ENCODE data around the gene UNC13A. TPM values are rescaled to one million over a fixed set of nuclear protein-coding genes. Genes with fewer than 3 reads are reported as not detected.
A peak's percentile ranks its signal among the peaks of the same experiment; 100 is the strongest.
"Not testable (repeated sequence)": the region's sequence is repeated elsewhere in the genome, so short reads cannot be mapped to it uniquely, and the experiment has no call there.

The UNC13A gene
- total RNA-seq, 1 donor from 2014 or later = 1.2 TPM

DNA sequence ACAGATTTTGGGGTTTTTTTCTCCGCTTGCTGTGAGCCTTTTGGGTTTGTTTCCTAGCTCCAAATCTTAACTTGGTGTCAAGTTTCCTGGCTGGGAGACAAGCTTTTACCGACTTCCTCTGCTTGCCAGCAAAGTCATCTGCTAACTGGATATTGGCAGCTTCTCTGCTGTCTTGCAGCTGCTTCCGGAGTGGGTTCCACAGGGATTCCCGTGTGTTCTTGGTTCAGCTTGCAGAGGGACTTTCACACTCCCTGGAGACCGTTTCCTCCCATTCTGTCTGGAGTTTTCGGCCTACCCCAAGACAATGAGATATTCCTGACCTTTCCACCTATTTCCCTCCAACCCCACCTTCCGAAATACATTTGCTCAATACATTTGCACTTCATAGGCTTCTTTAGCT, 134.9 kb downstream of the UNC13A start:
- DNase-seq (ENCODE audit: low read depth) (peak; percentile 91), FAIRE-seq (no peak)
- Histone ChIP-seq H3K79me2 (ENCODE audit: insufficient read depth, low read length) (peaks cover 23% of the 10 kb centered on the region), H3K36me3 (ENCODE audit: insufficient read depth, low read length) (peaks cover 2% of the 10 kb centered on the region), H3K9ac (ENCODE audit: low read length) (peak overlapping the region; percentile 17), H2AFZ (ENCODE audit: low read depth, low read length) (peak overlapping the region; percentile 15), H3K4me1 (ENCODE audit: insufficient read depth, low read length) (peaks cover 4% of the 10 kb centered on the region), H3K9me3 (ENCODE audit: insufficient read depth, low read depth, low read length) (no peaks in the 10 kb centered on the region), H3K4me2 (ENCODE audit: low read length) (peak overlapping the region; percentile 40), H3K27ac (ENCODE audit: low read depth, low read length) (no peak overlapping the region), H3K27me3 (ENCODE audit: insufficient read depth, low read length) (no peaks in the 10 kb centered on the region), H4K20me1 (ENCODE audit: insufficient read depth, low read length) (no peaks in the 10 kb centered on the region), H3K4me3 (ENCODE audit: insufficient read depth, low read depth, low read length) (no peak overlapping the region)
- Mint-ChIP-seq H3K36me3 (ENCODE audit: low read depth, unreplicated experiment) (no peaks in the 10 kb centered on the region), H3K27ac (ENCODE audit: unreplicated experiment) (peak overlapping the region; percentile 72), H3K4me1 (ENCODE audit: low read depth, unreplicated experiment) (peaks cover 5% of the 10 kb centered on the region), H3K9me3 (ENCODE audit: unreplicated experiment) (no peaks in the 10 kb centered on the region), H3K4me3 (ENCODE audit: unreplicated experiment) (no peak overlapping the region), H3K27me3 (ENCODE audit: low read depth, unreplicated experiment) (peaks cover 6% of the 10 kb centered on the region)
- no peak for TF ChIP-seq EZH2 (IDR thresholded peaks at IDR 0.05; ENCODE audit: insufficient read depth, low read length)
- TF ChIP-seq, protein P1, sequence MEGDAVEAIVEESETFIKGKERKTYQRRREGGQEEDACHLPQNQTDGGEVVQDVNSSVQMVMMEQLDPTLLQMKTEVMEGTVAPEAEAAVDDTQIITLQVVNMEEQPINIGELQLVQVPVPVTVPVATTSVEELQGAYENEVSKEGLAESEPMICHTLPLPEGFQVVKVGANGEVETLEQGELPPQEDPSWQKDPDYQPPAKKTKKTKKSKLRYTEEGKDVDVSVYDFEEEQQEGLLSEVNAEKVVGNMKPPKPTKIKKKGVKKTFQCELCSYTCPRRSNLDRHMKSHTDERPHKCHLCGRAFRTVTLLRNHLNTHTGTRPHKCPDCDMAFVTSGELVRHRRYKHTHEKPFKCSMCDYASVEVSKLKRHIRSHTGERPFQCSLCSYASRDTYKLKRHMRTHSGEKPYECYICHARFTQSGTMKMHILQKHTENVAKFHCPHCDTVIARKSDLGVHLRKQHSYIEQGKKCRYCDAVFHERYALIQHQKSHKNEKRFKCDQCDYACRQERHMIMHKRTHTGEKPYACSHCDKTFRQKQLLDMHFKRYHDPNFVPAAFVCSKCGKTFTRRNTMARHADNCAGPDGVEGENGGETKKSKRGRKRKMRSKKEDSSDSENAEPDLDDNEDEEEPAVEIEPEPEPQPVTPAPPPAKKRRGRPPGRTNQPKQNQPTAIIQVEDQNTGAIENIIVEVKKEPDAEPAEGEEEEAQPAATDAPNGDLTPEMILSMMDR (IDR thresholded peaks at IDR 0.05; ENCODE audit: insufficient read depth, low read depth, low read length) = no peak

DNA sequence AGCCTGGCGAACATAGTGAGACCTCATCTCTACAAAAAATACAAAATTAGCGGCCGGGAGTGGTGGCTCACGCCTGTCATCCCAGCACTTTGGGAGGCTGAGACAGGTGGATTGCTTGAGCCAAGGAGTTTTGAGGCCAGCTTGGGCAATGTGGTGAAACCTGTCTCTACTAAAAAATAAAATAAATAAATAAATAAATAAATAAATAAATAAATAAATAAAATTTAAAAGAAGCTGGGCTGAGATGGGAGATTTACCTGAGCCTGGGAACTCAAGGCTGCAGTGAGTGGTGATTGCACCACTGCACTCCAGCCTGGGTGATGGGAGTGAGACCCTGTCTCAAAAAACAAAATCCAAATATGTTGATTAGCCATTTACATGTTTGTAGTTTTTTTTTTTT, 135.4 kb downstream of the UNC13A start:
- H3K79me2 ChIP-seq (ENCODE audit: insufficient read depth, low read length) = peaks cover 22% of the 10 kb centered on the region
- not testable (repeated sequence) for H3K4me3 Mint-ChIP-seq (ENCODE audit: unreplicated experiment); DNase-seq (ENCODE audit: low read depth); H3K4me3 ChIP-seq (ENCODE audit: insufficient read depth, low read depth, low read length); H3K9me3 Mint-ChIP-seq (ENCODE audit: unreplicated experiment); H3K36me3 ChIP-seq (ENCODE audit: insufficient read depth, low read length); H3K36me3 Mint-ChIP-seq (ENCODE audit: low read depth, unreplicated experiment); H3K9ac ChIP-seq (ENCODE audit: low read length); H4K20me1 ChIP-seq (ENCODE audit: insufficient read depth, low read length); H3K4me1 Mint-ChIP-seq (ENCODE audit: low read depth, unreplicated experiment); H3K9me3 ChIP-seq (ENCODE audit: insufficient read depth, low read depth, low read length); H3K27me3 ChIP-seq (ENCODE audit: insufficient read depth, low read length); H3K27ac Mint-ChIP-seq (ENCODE audit: unreplicated experiment); H3K4me1 ChIP-seq (ENCODE audit: insufficient read depth, low read length); H2AFZ ChIP-seq (ENCODE audit: low read depth, low read length); FAIRE-seq; H3K27ac ChIP-seq (ENCODE audit: low read depth, low read length)
- peaks cover 12% of the 10 kb centered on the region for H3K27me3 Mint-ChIP-seq (ENCODE audit: low read depth, unreplicated experiment)
- peak overlapping the region; percentile 40 for H3K4me2 ChIP-seq (ENCODE audit: low read length)

Other genes with a start within 250 kb of the UNC13A start
- gene TMEM221, start 239.7 kb downstream of the UNC13A start, total RNA-seq = 0.19 and 0.23 TPM in 2 replicates
- gene NXNL1, start 227.4 kb downstream of the UNC13A start, total RNA-seq = not detected in 2 replicates
- gene SLC27A1, start 217.8 kb downstream of the UNC13A start, total RNA-seq = 9.5 and 10.5 TPM in 2 replicates
- 102 and 109 TPM in 2 replicates for gene PGLS, start 176.7 kb downstream of the UNC13A start, total RNA-seq
- 137 and 152 TPM in 2 replicates for gene COLGALT1, start 132.7 kb downstream of the UNC13A start, total RNA-seq
- gene MAP1S, start 31.1 kb upstream of the UNC13A start, total RNA-seq = 72.3 and 82.2 TPM in 2 replicates
- gene FCHO1, start 63.1 kb upstream of the UNC13A start, total RNA-seq = 1.7 and 2.0 TPM in 2 replicates
- 0.36 TPM in 1 of 2 replicates, not detected in the other for gene B3GNT3, start 106.8 kb upstream of the UNC13A start, total RNA-seq
- gene INSL3, start 133.2 kb upstream of the UNC13A start, total RNA-seq = not detected in 2 replicates
- gene JAK3, start 159.6 kb upstream of the UNC13A start, total RNA-seq = 1.00 and 1.8 TPM in 2 replicates
- 1,839 and 1,909 TPM in 2 replicates for gene RPL18A, start 171.6 kb upstream of the UNC13A start, total RNA-seq
- not detected in 2 replicates for gene SLC5A5, start 183.6 kb upstream of the UNC13A start, total RNA-seq
- 91.0 and 97.3 TPM in 2 replicates for gene CCDC124, start 244.7 kb upstream of the UNC13A start, total RNA-seq